H1 (cell line): ENCODE results near the gene L3MBTL1. TPM values are rescaled to one million over a fixed set of nuclear protein-coding genes. Genes with fewer than 3 reads are reported as not detected.

ENCODE experiments used
- CTCF ChIA-PET: fragments of 300-600 bp; sonication (Branson Sonifier 250); formaldehyde crosslinking; loops from one replicate; lab custom pipeline; 2021; ENCODE audit not compliant: partially characterized antibody; lab: Charles Lee
- POLR2A ChIA-PET: fragments of 300-600 bp; sonication (Branson Sonifier 250); formaldehyde crosslinking; loops from one replicate; lab custom pipeline; 2021; ENCODE audit warnings: inconsistent platforms; ENCODE audit not compliant: partially characterized antibody; lab: Charles Lee
- DNase-seq, 2 experiments: peaks; one replicate each; pipeline versions ENCODE4 v3.0.0 to v3.0.0-alpha.2; 2010 to 2022; ENCODE audit warnings: low spot score in 2 of 2, low read depth in 1 of 2, mixed read lengths in 1 of 2
- FAIRE-seq: peaks from 2 replicates; lab custom pipeline; 2011; peaks lifted over from hg19 to GRCh38; lab: Jason Lieb, UNC
- H2AFZ ChIP-seq: 2 replicates; pipeline ENCODE4 v1.8.1; 2012; ENCODE audit warnings: low read length, inconsistent platforms
- H2AK5ac ChIP-seq: 2 replicates; pipeline ENCODE4 v1.6.1; 2013; ENCODE audit warnings: low read depth, low read length
- H2BK120ac ChIP-seq: replicated peaks from 2 replicates; pipeline ENCODE3; 2013; ENCODE audit warnings: low read depth, low read length, inconsistent platforms
- H2BK12ac ChIP-seq: 2 replicates; pipeline ENCODE4 v1.6.1; 2013; ENCODE audit warnings: low read depth, low read length
- H2BK15ac ChIP-seq: 2 replicates; pipeline ENCODE4 v1.6.1; 2013; ENCODE audit warnings: low read length
- H2BK20ac ChIP-seq: 2 replicates; pipeline ENCODE4 v1.6.1; 2013; ENCODE audit warnings: low read length
- H2BK5ac ChIP-seq: 2 replicates; pipeline ENCODE4 v1.6.1; 2013; ENCODE audit warnings: low read depth, low read length
- H3K14ac ChIP-seq: 2 replicates; pipeline ENCODE4 v1.6.1; 2013; ENCODE audit warnings: inconsistent platforms; ENCODE audit not compliant: insufficient read length
- H3K18ac ChIP-seq: 2 replicates; pipeline ENCODE4 v1.6.1; 2013; ENCODE audit warnings: low read length; ENCODE audit errors: extremely low read depth
- H3K23ac ChIP-seq: 2 replicates; pipeline ENCODE4 v1.6.1; 2013; ENCODE audit warnings: inconsistent platforms; ENCODE audit not compliant: insufficient read length
- H3K23me2 ChIP-seq: 2 replicates; pipeline ENCODE4 v1.6.1; 2013; ENCODE audit warnings: low read depth, low read length
- H3K27ac ChIP-seq: 2 replicates; pipeline ENCODE4 v1.6.1; 2011; ENCODE audit warnings: low read depth, low read length, inconsistent platforms
- H3K27me3 ChIP-seq, 4 experiments: replicated peaks in 1 of 4; 1 replicate in 1 of 4; 2 replicates in 3 of 4; pipeline versions ENCODE4 v1.6.1 to v1.8.1; 2011 to 2013; ENCODE audit warnings: low read length in 3 of 4, mild to moderate bottlenecking in 3 of 4, inconsistent platforms in 2 of 4, mixed read lengths in 2 of 4, moderate library complexity in 1 of 4; ENCODE audit not compliant: control insufficient read depth in 3 of 4, insufficient read depth in 3 of 4; ENCODE audit errors: extremely low read depth in 1 of 4
- H3K36me3 ChIP-seq, 4 experiments: 2 replicates each; pipeline versions ENCODE4 v1.6.1 to v1.8.1; 2011 to 2013; ENCODE audit warnings: mild to moderate bottlenecking in 4 of 4, low read length in 3 of 4, moderate library complexity in 2 of 4, control low read depth in 1 of 4, inconsistent platforms in 1 of 4; ENCODE audit not compliant: insufficient read depth in 4 of 4, control insufficient read depth in 2 of 4
- H3K4ac ChIP-seq: replicated peaks from 2 replicates; pipeline ENCODE3; 2013; ENCODE audit warnings: low read length, low read depth, mixed read lengths, inconsistent platforms; ENCODE audit not compliant: insufficient read length
- H3K4me1 ChIP-seq, 4 experiments: replicated peaks in 1 of 4; 1 replicate in 1 of 4; 2 replicates in 3 of 4; pipeline versions ENCODE4 v1.6.1 to v1.8.1; 2011 to 2013; ENCODE audit warnings: low read length in 3 of 4, inconsistent platforms in 2 of 4, mixed read lengths in 1 of 4; ENCODE audit not compliant: insufficient read depth in 4 of 4, control insufficient read depth in 3 of 4
- H3K4me2 ChIP-seq, 2 experiments: 2 replicates each; pipeline versions ENCODE4 v1.6.1 to v1.8.1; 2011 to 2013; ENCODE audit warnings: low read depth in 2 of 2, low read length in 2 of 2, control low read depth in 1 of 2, inconsistent platforms in 1 of 2, mild to moderate bottlenecking in 1 of 2; ENCODE audit not compliant: insufficient read depth in 1 of 2
- H3K4me3 ChIP-seq, 4 experiments: fragments of 200-600, 300-600 bp in 1 of 4; sonication (generic), shearing (Covaris generic), sonication (Bioruptor Twin) in 1 of 4; 2 replicates each; pipeline versions ENCODE4 v1.5.1 to v1.8.1; 2011 to 2016; ENCODE audit warnings: low read length in 4 of 4, low read depth in 3 of 4, control low read depth in 2 of 4, inconsistent platforms in 2 of 4, mild to moderate bottlenecking in 2 of 4, mixed read lengths in 1 of 4, moderate library complexity in 1 of 4; ENCODE audit not compliant: insufficient read depth in 2 of 4; ENCODE audit errors: extremely low read depth in 1 of 4
- H3K56ac ChIP-seq: replicated peaks from 2 replicates; pipeline ENCODE3; 2013; ENCODE audit warnings: low read depth, mild to moderate bottlenecking, mixed read lengths, low read length, inconsistent platforms; ENCODE audit not compliant: insufficient read length
- H3K79me1 ChIP-seq: 2 replicates; pipeline ENCODE4 v1.6.1; 2013; ENCODE audit warnings: low read depth, low read length, control low read depth
- H3K79me2 ChIP-seq, 2 experiments: 2 replicates each; pipeline versions ENCODE4 v1.6.1 to v1.8.1; 2012 to 2013; ENCODE audit warnings: low read length in 2 of 2, mild to moderate bottlenecking in 2 of 2, inconsistent platforms in 1 of 2; ENCODE audit not compliant: insufficient read depth in 2 of 2, control insufficient read depth in 1 of 2
- H3K9ac ChIP-seq, 4 experiments: replicated peaks in 1 of 4; 1 replicate in 1 of 4; 2 replicates in 3 of 4; pipeline versions ENCODE4 v1.6.1 to v1.8.1; 2011 to 2013; ENCODE audit warnings: low read depth in 3 of 4, low read length in 3 of 4, control low read depth in 2 of 4, mild to moderate bottlenecking in 2 of 4, moderate library complexity in 2 of 4, inconsistent platforms in 1 of 4; ENCODE audit errors: extremely low read depth in 1 of 4
- H3K9me3 ChIP-seq, 2 experiments: 2 replicates each; pipeline versions ENCODE4 v1.6.1 to v1.8.1; 2012 to 2013; ENCODE audit warnings: mild to moderate bottlenecking in 2 of 2, moderate library complexity in 2 of 2, control low read depth in 1 of 2, inconsistent platforms in 1 of 2, low read depth in 1 of 2, low read length in 1 of 2, mixed read lengths in 1 of 2; ENCODE audit not compliant: insufficient read depth in 2 of 2
- H4K20me1 ChIP-seq, 2 experiments: replicated peaks in 1 of 2; 2 replicates each; pipeline versions ENCODE3 to v1.8.1; 2011 to 2013; ENCODE audit warnings: inconsistent platforms in 2 of 2, low read length in 2 of 2, mild to moderate bottlenecking in 1 of 2; ENCODE audit not compliant: insufficient read depth in 2 of 2, control insufficient read depth in 1 of 2
- H4K5ac ChIP-seq: 2 replicates; pipeline ENCODE4 v1.6.1; 2013; ENCODE audit warnings: low read length, low read depth, mixed read lengths, inconsistent platforms; ENCODE audit not compliant: insufficient read length
- H4K8ac ChIP-seq: 2 replicates; pipeline ENCODE4 v1.8.0; 2013; ENCODE audit warnings: mild to moderate bottlenecking, moderate library complexity, low read length, inconsistent platforms; ENCODE audit not compliant: insufficient read depth; ENCODE audit errors: extremely low read depth
- H4K91ac ChIP-seq: replicated peaks from 2 replicates; pipeline ENCODE3; 2013; ENCODE audit warnings: low read length, mixed read lengths, inconsistent platforms; ENCODE audit not compliant: insufficient read length
- ATF2 ChIP-seq: IDR thresholded peaks from 2 replicates; pipeline ENCODE4 v1.6.1; 2012; ENCODE audit warnings: low read length, inconsistent platforms
- BRCA1 ChIP-seq: IDR thresholded peaks from 2 replicates; pipeline ENCODE4 v1.6.1; 2012; ENCODE audit warnings: low read depth, low read length, improper control_type of control experiment
- CHD1 ChIP-seq: IDR thresholded peaks from 2 replicates; pipeline ENCODE4 v1.6.1; 2012; ENCODE audit warnings: low read depth, low read length, improper control_type of control experiment
- CHD2 ChIP-seq: IDR thresholded peaks from 2 replicates; pipeline ENCODE4 v1.6.1; 2012; ENCODE audit warnings: low read length, improper control_type of control experiment
- HDAC2 ChIP-seq, 2 experiments: fragments of 300-600 bp in 1 of 2; sonication (generic) in 1 of 2; IDR thresholded peaks; 2 replicates each; pipeline ENCODE4 v1.6.1; 2011 to 2012; ENCODE audit warnings: low read depth in 2 of 2, low read length in 2 of 2, mild to moderate bottlenecking in 2 of 2, moderate library complexity in 2 of 2, borderline replicate concordance in 1 of 2, inconsistent platforms in 1 of 2
- SUZ12 ChIP-seq: fragments of 200-600 bp; sonication (generic); IDR thresholded peaks from 2 replicates; pipeline ENCODE4 v1.6.1; 2012; ENCODE audit warnings: mild to moderate bottlenecking, inconsistent platforms, low read length, moderate library complexity, mixed read lengths
- WGBS, 2 experiments: shearing (Covaris generic) in 1 of 2; methylation state at CpG; one replicate each; pipeline versions ENCODE4 v1.1.6 to v1.1.7; 2013 to 2015; ENCODE audit warnings: low lambda C conversion rate in 2 of 2, mixed read lengths in 2 of 2, inconsistent platforms in 1 of 2, low coverage in 1 of 2, missing lambda C conversion rate in 1 of 2; ENCODE audit not compliant: insufficient replicate concordance in 2 of 2, insufficient coverage in 1 of 2, insufficient read length in 1 of 2; ENCODE audit errors: extremely low coverage in 1 of 2, missing lambda C conversion rate in 1 of 2; 5-methylcytosine and 5-hydroxymethylcytosine counted together
- polyA plus RNA-seq, 7 experiments: library from polyadenylated mRNA; depleted of rRNA in 3 of 7; stranded (reverse) in 5 of 7; unstranded in 2 of 7; fragments of >200 nt in 5 of 7; fragments of 200-250 nt in 2 of 7; gene quantifications; 1 replicate in 5 of 7; 2 replicates in 1 of 7; 4 replicates in 1 of 7; pipeline versions ENCODE4 v1.2.1 to v1.2.3, GENCODE V29; 2011 to 2013; ENCODE audit warnings: missing spikeins in 2 of 7, mixed read lengths in 2 of 7
- total RNA-seq: library from RNA; stranded (reverse); fragmentation: NEBNext Ultra II Directional; extraction: Animal tissue kit (Norgen Biotek cat#: 25700); gene quantifications from 2 replicates; pipeline ENCODE4 v1.2.1, GENCODE V29; 2021

The L3MBTL1 gene
- total and polyA plus RNA-seq, 2 of the 8 experiments (the other 6 are each of a cell fraction or from before 2014, with no cell fraction given) = 11.9 to 17.0 TPM

- Histone ChIP-seq H3K79me2 (no peaks in the 10 kb centered on the region), H3K14ac (no peak overlapping the region), H3K23ac (no peak overlapping the region), H2BK5ac (no peak overlapping the region), H4K8ac (no peak overlapping the region), H3K9me3 (peaks cover 0 to 15% of the 10 kb centered on the region in 2 experiments; a peak in 2 of 4 replicates), H3K4me2 (no peak overlapping the region), H2AFZ (no peak overlapping the region), H2BK12ac (no peak overlapping the region), H3K36me3 (no peaks in the 10 kb centered on the region), H3K18ac (no peak overlapping the region), H4K20me1 (no peaks in the 10 kb centered on the region), H4K5ac (no peak overlapping the region), H3K4me1 (no peaks in the 10 kb centered on the region), H3K56ac (no peak overlapping the region), H3K27ac (no peak overlapping the region), H3K27me3 (no peaks in the 10 kb centered on the region), H3K4ac (no peak overlapping the region), H4K91ac (no peak overlapping the region), H3K23me2 (no peaks in the 10 kb centered on the region), H3K4me3 (no peak overlapping the region), H3K9ac (no peak overlapping the region), H3K79me1 (no peaks in the 10 kb centered on the region), H2BK15ac (no peak overlapping the region), H2BK120ac (no peak overlapping the region), H2AK5ac (no peak overlapping the region), H2BK20ac (no peak overlapping the region)
- 89% methylated on average over 2 of the region's 2 CpGs; no CpG with 5 or more reads in 1 of the 2 experiments for WGBS, 2 experiments
- POLR2A ChIA-PET = interaction anchor here (4.3 to 4.8 kb wide), 2 partner anchors 24 to 32 kb away, joined by 14 to 24 read pairs; partner anchors contain the start of gene SRSF6
- FAIRE-seq (no peak), DNase-seq (no peak)
- no peak for TF ChIP-seq SUZ12
- TF ChIP-seq BRCA1 = no peak
- TF ChIP-seq HDAC2 (IDR thresholded peaks at IDR 0.05; ENCODE audit: borderline replicate concordance in 1 of 2, low read depth in 2 of 2, low read length in 2 of 2) = no peak
- TF ChIP-seq CHD1 = no peak
- TF ChIP-seq ATF2 = no peak
- no peak for TF ChIP-seq CHD2
- CTCF ChIA-PET = interaction anchor here (0.6 to 1.1 kb wide), 3 partner anchors 12 to 45 kb away, joined by 3 to 4 read pairs (median 3); no protein-coding TSS in a partner anchor
Measured at GRCh38 chr20:43490038-43490437, 17.5 kb upstream of the L3MBTL1 start.
